GM18907 (cell line): ENCODE measurements around the gene SPATA16.
A peak's percentile ranks its signal among the peaks of the same experiment; 100 is the strongest.

Experiments used
- ATAC-seq: cut with Tn5 transposase; IDR thresholded peaks from one replicate; pipeline ENCODE4 v1.9.1; 2021; ENCODE audit warnings: mild to moderate bottlenecking, moderate library complexity; ENCODE audit not compliant: unreplicated experiment

SPATA16 gene

DNA sequence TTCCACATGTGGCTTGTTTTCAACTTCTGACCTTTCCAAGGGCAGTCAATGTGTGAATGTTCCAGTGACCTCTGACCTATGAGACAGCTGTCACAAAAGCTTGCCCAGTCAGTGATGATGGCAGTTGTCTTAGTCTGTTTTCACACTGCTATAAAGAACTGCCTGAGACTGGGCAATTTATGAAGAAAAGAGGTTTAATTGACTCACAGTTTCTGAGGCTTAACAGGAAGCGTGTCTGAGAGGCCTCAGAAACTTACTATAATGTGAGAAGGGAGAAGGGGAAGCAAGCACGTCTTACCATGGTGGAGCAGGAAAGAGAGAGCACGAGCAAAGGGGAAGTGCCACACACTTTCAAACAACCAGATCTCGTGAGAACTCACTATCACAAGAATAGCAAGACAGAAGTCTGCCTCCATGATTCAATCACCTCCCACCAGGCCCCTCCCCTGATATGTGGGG lies 294.9 kb downstream of the SPATA16 start:
- peak; percentile 75 for ATAC-seq

DNA sequence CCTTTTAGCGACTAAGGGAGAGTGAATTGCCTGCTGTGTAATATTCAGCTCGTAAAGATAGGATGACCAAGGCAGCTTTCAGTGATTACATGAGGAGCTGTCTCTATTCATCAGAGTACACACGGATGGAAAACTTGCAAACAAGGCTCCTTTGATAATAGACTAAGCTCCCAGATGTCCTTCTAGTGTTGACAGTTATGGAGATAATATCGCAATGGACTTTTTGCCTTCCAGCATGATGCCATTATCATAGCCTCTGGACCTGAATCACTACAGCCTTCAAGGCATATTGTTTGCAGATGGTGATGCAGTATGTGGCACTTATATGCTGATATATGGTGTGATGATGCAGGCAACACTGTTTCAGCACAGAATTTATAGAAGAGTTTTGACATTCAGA lies 296.6 kb downstream of the SPATA16 start:
- no peak for ATAC-seq

GRCh38 chr3:172840913-172841312 lies 300.1 kb downstream of the SPATA16 start:
- no peak for ATAC-seq

DNA sequence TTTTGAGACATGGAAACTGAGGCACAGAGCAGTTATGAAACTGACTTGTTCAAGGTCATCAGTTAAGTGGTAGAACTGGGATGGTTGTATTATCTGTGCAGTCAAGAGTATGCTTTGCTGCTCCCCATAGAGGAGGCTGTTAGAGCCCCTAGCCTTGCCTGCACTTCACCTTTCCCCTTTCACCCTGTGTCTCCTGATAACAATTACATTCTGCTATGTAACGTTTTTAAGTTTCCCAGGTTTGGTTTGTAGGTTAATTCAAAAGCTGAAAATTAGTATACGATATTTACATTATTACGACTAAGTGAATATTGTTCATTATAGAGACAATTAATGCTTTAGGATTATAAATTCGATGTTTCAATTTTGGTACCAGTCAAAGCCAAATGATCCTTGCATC lies 300.6 kb downstream of the SPATA16 start:
- no peak for ATAC-seq

GRCh38 chr3:172839679-172840078 lies 301.4 kb downstream of the SPATA16 start:
- ATAC-seq = no peak
